Endothelial cell of umbilical vein (primary cell): ENCODE measurements around the gene BABAM2. TPM values are rescaled to one million over a fixed set of nuclear protein-coding genes. Genes with fewer than 3 reads are reported as not detected.

ENCODE experiments used
- BruUV-seq: library from RNA; stranded (reverse); fragments of 400-500 nt; replicated peaks from 2 replicates; lab custom pipeline; 2021; lab: Mats Ljungman, UMichigan
- CTCF ChIA-PET: fragments of 300-600, 350-600 bp; sonication (Branson Sonifier 250); formaldehyde crosslinking; loops from one replicate; lab custom pipeline; 2021; ENCODE audit warnings: antibody characterized with exemption, inconsistent platforms; lab: Charles Lee
- POLR2A ChIA-PET: fragments of 300-600, 350-600 bp; sonication (Branson Sonifier 250); formaldehyde crosslinking; loops from one replicate; lab custom pipeline; 2021; ENCODE audit warnings: antibody characterized with exemption, inconsistent platforms; lab: Charles Lee
- DNase-seq: peaks from one replicate; pipeline ENCODE4 v3.0.0-alpha.2; 2011; ENCODE audit warnings: low read depth, low spot score
- FAIRE-seq: peaks from 2 replicates; lab custom pipeline; 2011; peaks lifted over from hg19 to GRCh38; lab: Jason Lieb, UNC
- H2AFZ ChIP-seq: 2 replicates; pipeline ENCODE4 v1.6.0; 2012; ENCODE audit warnings: low read depth, low read length, control low read depth, inconsistent platforms
- H3K27ac ChIP-seq: 2 replicates; pipeline ENCODE4 v1.5.1; 2011; ENCODE audit warnings: low read depth, mild to moderate bottlenecking, control low read depth, low read length, moderate library complexity; ENCODE audit not compliant: insufficient read depth
- H3K27me3 ChIP-seq, 2 experiments: 2 replicates each; pipeline versions ENCODE4 v1.6.0 to v1.6.1; 2011; ENCODE audit warnings: low read length in 2 of 2, mixed read lengths in 1 of 2; ENCODE audit not compliant: control insufficient read depth in 2 of 2, insufficient read depth in 2 of 2
- H3K36me3 ChIP-seq, 2 experiments: 2 replicates in 1 of 2; 3 replicates in 1 of 2; pipeline ENCODE4 v1.5.1; 2011; ENCODE audit warnings: low read length in 2 of 2, mild to moderate bottlenecking in 1 of 2, moderate library complexity in 1 of 2; ENCODE audit not compliant: control insufficient read depth in 2 of 2, insufficient read depth in 2 of 2; ENCODE audit errors: extremely low read depth in 1 of 2
- H3K4me1 ChIP-seq: 3 replicates; pipeline ENCODE4 v1.5.1; 2011; ENCODE audit warnings: mild to moderate bottlenecking, low read length; ENCODE audit not compliant: control insufficient read depth, insufficient read depth; ENCODE audit errors: extremely low read depth
- H3K4me2 ChIP-seq: 2 replicates; pipeline ENCODE4 v1.6.1; 2011; ENCODE audit warnings: low read length, control low read depth, mixed read lengths; ENCODE audit not compliant: insufficient read depth
- H3K4me3 ChIP-seq, 3 experiments: fragments of 200-600 bp in 1 of 3; sonication (generic), shearing (Covaris generic) in 1 of 3; replicated peaks in 1 of 3; 2 replicates each; pipeline ENCODE4 v1.5.1; 2011 to 2016; ENCODE audit warnings: control low read depth in 3 of 3, low read length in 3 of 3, mild to moderate bottlenecking in 2 of 3, inconsistent platforms in 1 of 3, low read depth in 1 of 3, moderate library complexity in 1 of 3; ENCODE audit not compliant: insufficient read depth in 1 of 3
- H3K79me2 ChIP-seq: 2 replicates; pipeline ENCODE4 v1.6.0; 2012; ENCODE audit warnings: low read length, inconsistent platforms; ENCODE audit not compliant: control insufficient read depth, insufficient read depth
- H3K9ac ChIP-seq: replicated peaks from 2 replicates; pipeline ENCODE3; 2011; ENCODE audit warnings: low read length, control low read depth; ENCODE audit not compliant: insufficient read depth; ENCODE audit errors: extremely low read depth
- H3K9me1 ChIP-seq: replicated peaks from 3 replicates; pipeline ENCODE4 v1.6.0; 2011; ENCODE audit warnings: mild to moderate bottlenecking, low read length; ENCODE audit not compliant: control insufficient read depth, insufficient read depth; ENCODE audit errors: extremely low read depth
- H3K9me3 ChIP-seq: replicated peaks from 2 replicates; pipeline ENCODE4 v1.5.1; 2012; ENCODE audit warnings: low read length, inconsistent platforms; ENCODE audit not compliant: control insufficient read depth, insufficient read depth
- H4K20me1 ChIP-seq: replicated peaks from 2 replicates; pipeline ENCODE3; 2011; ENCODE audit warnings: mild to moderate bottlenecking, low read length; ENCODE audit not compliant: control insufficient read depth, insufficient read depth; ENCODE audit errors: extremely low read depth
- CTCF ChIP-seq, 2 donors: IDR thresholded peaks; 1 replicate in 1 of 2; 2 replicates in 1 of 2; pipeline ENCODE4 v1.5.1; 2011; ENCODE audit warnings: low read length in 2 of 2, mild to moderate bottlenecking in 2 of 2, moderate library complexity in 2 of 2, control low read depth in 1 of 2, inconsistent platforms in 1 of 2, low read depth in 1 of 2; ENCODE audit not compliant: insufficient read depth in 1 of 2; ENCODE audit errors: extremely low read depth in 1 of 2
- EZH2 ChIP-seq: IDR thresholded peaks from 2 replicates; pipeline ENCODE4 v1.6.1; 2012; ENCODE audit warnings: borderline replicate concordance, low read depth, mild to moderate bottlenecking, moderate library complexity, low read length, inconsistent platforms; ENCODE audit not compliant: severe bottlenecking
- FOS ChIP-seq: IDR thresholded peaks from 2 replicates; pipeline ENCODE4 v1.6.1; 2011; ENCODE audit warnings: mild to moderate bottlenecking, low read length, moderate library complexity, borderline replicate concordance; ENCODE audit not compliant: insufficient read depth
- GATA2 ChIP-seq: IDR thresholded peaks from 2 replicates; pipeline ENCODE4 v1.7.0; 2011; ENCODE audit warnings: low read depth, mild to moderate bottlenecking, moderate library complexity, mixed read lengths, low read length; ENCODE audit not compliant: insufficient read length, insufficient read depth
- JUN ChIP-seq: IDR thresholded peaks from 2 replicates; pipeline ENCODE4 v1.6.1; 2011; ENCODE audit warnings: borderline replicate concordance, low read depth; ENCODE audit not compliant: insufficient read length, insufficient read depth
- MAX ChIP-seq: IDR thresholded peaks from 2 replicates; pipeline ENCODE4 v1.6.1; 2011; ENCODE audit not compliant: insufficient read depth, insufficient read length
- MYC ChIP-seq: IDR thresholded peaks from one replicate; pipeline ENCODE4 v1.6.1; 2011; ENCODE audit warnings: mild to moderate bottlenecking, low read depth, low read length
- POLR2A ChIP-seq: IDR thresholded peaks from 2 replicates; pipeline ENCODE4 v1.6.1; 2012; ENCODE audit warnings: low read depth, mild to moderate bottlenecking, control low read depth, low read length
- POLR2AphosphoS5 ChIP-seq: IDR thresholded peaks from 2 replicates; pipeline ENCODE4 v1.6.1; 2012; ENCODE audit warnings: low read depth, mild to moderate bottlenecking, control low read depth, low read length, moderate library complexity; ENCODE audit not compliant: insufficient read depth
- dilution Hi-C: fragments of 300-500 bp; cut with MboI; formaldehyde crosslinking; loops from one replicate; pipeline ENCODE4 v1.15.0; 2019; ENCODE audit warnings: low sequenced_read_pairs; ENCODE audit not compliant: extremely low pct_ligation_motif_present
- intact Hi-C: fragments of 100-400 bp; cut with micrococcal nuclease; formaldehyde crosslinking; loops from one replicate; pipeline ENCODE4 v1.10.0; 2022
- polyA plus RNA-seq, 4 experiments: library from polyadenylated mRNA; depleted of rRNA in 3 of 4; stranded (reverse) in 3 of 4; unstranded in 1 of 4; fragments of >200 nt; gene quantifications; 2 replicates each; pipeline versions ENCODE4 v1.2.1 to v1.2.3, GENCODE V29; 2011 to 2012; ENCODE audit warnings: missing spikeins in 1 of 4
- total RNA-seq: library from RNA; stranded (reverse); gene quantifications from 2 replicates; pipeline ENCODE4 v1.2.3, GENCODE V29; 2021

BABAM2 gene
- total and polyA plus RNA-seq, 2 donors (not counting 3 experiments of a cell fraction or from before 2014, with no cell fraction given): 19.9 to 27.6 TPM

- Histone ChIP-seq H4K20me1 (no peaks in the 10 kb centered on the region), H3K4me1 (no peaks in the 10 kb centered on the region), H3K27me3 (no peaks in the 10 kb centered on the region), H3K4me3 (no peak overlapping the region), H3K36me3 (no peaks in the 10 kb centered on the region), H3K79me2 (no peaks in the 10 kb centered on the region), H3K9ac (no peak overlapping the region), H3K9me1 (no peaks in the 10 kb centered on the region), H3K27ac (no peak overlapping the region), H3K4me2 (no peak overlapping the region), H3K9me3 (no peaks in the 10 kb centered on the region), H2AFZ (no peak overlapping the region)
- no peak for FAIRE-seq
- intact Hi-C loops: no loop called here
- dilution Hi-C loops: no loop called here
- DNase-seq: no peak
- POLR2A ChIA-PET: no interaction called here
- TF ChIP-seq MYC (no peak), CTCF (IDR thresholded peaks at IDR 0.05; ENCODE audit: extremely low read depth in 1 of 2, insufficient read depth in 1 of 2, low read depth in 1 of 2, low read length in 2 of 2) (no peak), EZH2 (no peak), MAX (no peak), FOS (no peak), POLR2AphosphoS5 (no peak), JUN (no peak), POLR2A (no peak), GATA2 (no peak)
- BruUV-seq: no TSS peak
- CTCF ChIA-PET: interaction anchor here (1.5 kb wide), 1 partner anchor 11 kb away, joined by 8 read pairs; no protein-coding TSS in a partner anchor
Observed at GRCh38 chr2:28378679-28379584, 488.4 kb downstream of the BABAM2 start.
